ENCODE measurements around the gene SGMS1. TPM values are rescaled to one million over a fixed set of nuclear protein-coding genes. Genes with fewer than 3 reads are reported as not detected.
"Not testable (repeated sequence)": the region's sequence is repeated elsewhere in the genome, so short reads cannot be mapped to it uniquely, and the experiment has no call there.

The SGMS1 gene
- total and polyA plus RNA-seq, 2 donors, result 14.7 to 25.5 TPM

- Histone ChIP-seq H3K4me1 (ENCODE audit: control insufficient read depth in 2 of 2, insufficient read depth in 2 of 2, low read length in 2 of 2) (peaks cover 4 to 10% of the 10 kb centered on the region in 2 donors), H3K27ac (ENCODE audit: low read depth in 1 of 2, low read length in 1 of 2) (no peak overlapping the region), H3K27me3 (ENCODE audit: control insufficient read depth in 2 of 2, insufficient read depth in 1 of 2, low read length in 1 of 2) (no peaks in the 10 kb centered on the region), H3K9me3 (ENCODE audit: control insufficient read depth in 2 of 2, insufficient read depth in 1 of 2, low read length in 1 of 2) (no peaks in the 10 kb centered on the region), H3K4me3 (ENCODE audit: low read length in 2 of 2) (no peak overlapping the region), H3K36me3 (ENCODE audit: control insufficient read depth in 2 of 2, insufficient read depth in 2 of 2, low read length in 1 of 2) (no peaks in the 10 kb centered on the region)
- DNase-seq (ENCODE audit: low read depth in 6 of 9, low spot score in 9 of 9), result no peak
- WGBS, result 97% methylated on average over 4 of the region's 4 CpGs
Observed at GRCh38 chr10:50541921-50542320, 81.8 kb downstream of the SGMS1 start.

GRCh38 chr10:50541317-50541716 is 82.4 kb downstream of the SGMS1 start:
- Histone ChIP-seq H3K27ac (ENCODE audit: low read depth in 1 of 2, low read length in 1 of 2) (no peak overlapping the region), H3K36me3 (ENCODE audit: control insufficient read depth in 2 of 2, insufficient read depth in 2 of 2, low read length in 1 of 2) (no peaks in the 10 kb centered on the region), H3K9me3 (ENCODE audit: control insufficient read depth in 2 of 2, insufficient read depth in 1 of 2, low read length in 1 of 2) (no peaks in the 10 kb centered on the region), H3K4me1 (ENCODE audit: control insufficient read depth in 2 of 2, insufficient read depth in 2 of 2, low read length in 2 of 2) (peaks cover 4 to 10% of the 10 kb centered on the region in 2 donors), H3K4me3 (ENCODE audit: low read length in 2 of 2) (no peak overlapping the region), H3K27me3 (ENCODE audit: control insufficient read depth in 2 of 2, insufficient read depth in 1 of 2, low read length in 1 of 2) (no peaks in the 10 kb centered on the region)
- 97% methylated on average over 2 of the region's 2 CpGs for WGBS
- no peak for DNase-seq (ENCODE audit: low read depth in 6 of 9, low spot score in 9 of 9)

- H3K27ac ChIP-seq (ENCODE audit: low read depth in 1 of 2, low read length in 1 of 2), result no peak overlapping the region
- H3K27me3 ChIP-seq (ENCODE audit: control insufficient read depth in 2 of 2, insufficient read depth in 1 of 2, low read length in 1 of 2), result no peaks in the 10 kb centered on the region
- H3K4me3 ChIP-seq (ENCODE audit: low read length in 2 of 2), result no peak overlapping the region
- 99% methylated on average over 1 of the region's 1 CpG for WGBS
- peaks cover 4 to 10% of the 10 kb centered on the region in 2 donors for H3K4me1 ChIP-seq (ENCODE audit: control insufficient read depth in 2 of 2, insufficient read depth in 2 of 2, low read length in 2 of 2)
- DNase-seq (ENCODE audit: low read depth in 6 of 9, low spot score in 9 of 9), result no peak
- H3K36me3 ChIP-seq (ENCODE audit: control insufficient read depth in 2 of 2, insufficient read depth in 2 of 2, low read length in 1 of 2), result no peaks in the 10 kb centered on the region
- H3K9me3 ChIP-seq (ENCODE audit: control insufficient read depth in 2 of 2, insufficient read depth in 1 of 2, low read length in 1 of 2), result no peaks in the 10 kb centered on the region
Observed at GRCh38 chr10:50540826-50541122, 83.0 kb downstream of the SGMS1 start.

GRCh38 chr10:50540069-50540825 is 83.5 kb downstream of the SGMS1 start:
- no peaks in the 10 kb centered on the region for H3K9me3 ChIP-seq (ENCODE audit: control insufficient read depth in 2 of 2, insufficient read depth in 1 of 2, low read length in 1 of 2)
- no peak overlapping the region for H3K27ac ChIP-seq (ENCODE audit: low read depth in 1 of 2, low read length in 1 of 2)
- DNase-seq (ENCODE audit: low read depth in 6 of 9, low spot score in 9 of 9), result no peak
- H3K4me3 ChIP-seq (ENCODE audit: low read length in 2 of 2), result no peak overlapping the region
- no peaks in the 10 kb centered on the region for H3K27me3 ChIP-seq (ENCODE audit: control insufficient read depth in 2 of 2, insufficient read depth in 1 of 2, low read length in 1 of 2)
- H3K36me3 ChIP-seq (ENCODE audit: control insufficient read depth in 2 of 2, insufficient read depth in 2 of 2, low read length in 1 of 2), result no peaks in the 10 kb centered on the region
- H3K4me1 ChIP-seq (ENCODE audit: control insufficient read depth in 2 of 2, insufficient read depth in 2 of 2, low read length in 2 of 2), result peaks cover 4 to 7% of the 10 kb centered on the region in 2 donors
- 81% methylated on average over 3 of the region's 3 CpGs for WGBS

GRCh38 chr10:50538555-50539398 is 85.0 kb downstream of the SGMS1 start:
- WGBS, result 95% methylated on average over 7 of the region's 7 CpGs
- no peaks in the 10 kb centered on the region for H3K27me3 ChIP-seq (ENCODE audit: control insufficient read depth in 2 of 2, insufficient read depth in 1 of 2, low read length in 1 of 2)
- H3K4me3 ChIP-seq (ENCODE audit: low read length in 2 of 2), result no peak overlapping the region
- no peak for DNase-seq (ENCODE audit: low read depth in 6 of 9, low spot score in 9 of 9)
- no peaks in the 10 kb centered on the region for H3K36me3 ChIP-seq (ENCODE audit: control insufficient read depth in 2 of 2, insufficient read depth in 2 of 2, low read length in 1 of 2)
- peaks cover 0 to 4% of the 10 kb centered on the region in 2 donors for H3K4me1 ChIP-seq (ENCODE audit: control insufficient read depth in 2 of 2, insufficient read depth in 2 of 2, low read length in 2 of 2)
- no peak overlapping the region for H3K27ac ChIP-seq (ENCODE audit: low read depth in 1 of 2, low read length in 1 of 2)
- H3K9me3 ChIP-seq (ENCODE audit: control insufficient read depth in 2 of 2, insufficient read depth in 1 of 2, low read length in 1 of 2), result no peaks in the 10 kb centered on the region

GRCh38 chr10:50536617-50537240 is 87.0 kb downstream of the SGMS1 start:
- peaks cover 0 to 4% of the 10 kb centered on the region in 2 donors for H3K4me1 ChIP-seq (ENCODE audit: control insufficient read depth in 2 of 2, insufficient read depth in 2 of 2, low read length in 2 of 2)
- H3K27me3 ChIP-seq (ENCODE audit: control insufficient read depth in 2 of 2, insufficient read depth in 1 of 2, low read length in 1 of 2), result no peaks in the 10 kb centered on the region
- no peak overlapping the region for H3K4me3 ChIP-seq (ENCODE audit: low read length in 2 of 2)
- no peak overlapping the region for H3K27ac ChIP-seq (ENCODE audit: low read depth in 1 of 2, low read length in 1 of 2)
- H3K36me3 ChIP-seq (ENCODE audit: control insufficient read depth in 2 of 2, insufficient read depth in 2 of 2, low read length in 1 of 2), result no peaks in the 10 kb centered on the region
- DNase-seq (ENCODE audit: low read depth in 6 of 9, low spot score in 9 of 9), result no peak
- no peaks in the 10 kb centered on the region for H3K9me3 ChIP-seq (ENCODE audit: control insufficient read depth in 2 of 2, insufficient read depth in 1 of 2, low read length in 1 of 2)

GRCh38 chr10:50534748-50535376 is 88.9 kb downstream of the SGMS1 start:
- WGBS, result 97% methylated on average over 5 of the region's 5 CpGs
- not testable (repeated sequence) for H3K27me3 ChIP-seq (ENCODE audit: control insufficient read depth in 2 of 2, insufficient read depth in 1 of 2, low read length in 1 of 2); H3K27ac ChIP-seq (ENCODE audit: low read depth in 1 of 2, low read length in 1 of 2); H3K4me3 ChIP-seq (ENCODE audit: low read length in 2 of 2); H3K36me3 ChIP-seq (ENCODE audit: control insufficient read depth in 2 of 2, insufficient read depth in 2 of 2, low read length in 1 of 2); H3K9me3 ChIP-seq (ENCODE audit: control insufficient read depth in 2 of 2, insufficient read depth in 1 of 2, low read length in 1 of 2); H3K4me1 ChIP-seq (ENCODE audit: control insufficient read depth in 2 of 2, insufficient read depth in 2 of 2, low read length in 2 of 2); DNase-seq (ENCODE audit: low read depth in 6 of 9, low spot score in 9 of 9)

- Histone ChIP-seq H3K4me3 (ENCODE audit: low read length in 2 of 2) (no peak overlapping the region), H3K27me3 (ENCODE audit: control insufficient read depth in 2 of 2, insufficient read depth in 1 of 2, low read length in 1 of 2) (no peaks in the 10 kb centered on the region), H3K4me1 (ENCODE audit: control insufficient read depth in 2 of 2, insufficient read depth in 2 of 2, low read length in 2 of 2) (no peaks in the 10 kb centered on the region), H3K9me3 (ENCODE audit: control insufficient read depth in 2 of 2, insufficient read depth in 1 of 2, low read length in 1 of 2) (no peaks in the 10 kb centered on the region), H3K36me3 (ENCODE audit: control insufficient read depth in 2 of 2, insufficient read depth in 2 of 2, low read length in 1 of 2) (no peaks in the 10 kb centered on the region), H3K27ac (ENCODE audit: low read depth in 1 of 2, low read length in 1 of 2) (no peak overlapping the region)
- WGBS, result 95% methylated on average over 1 of the region's 1 CpG
- DNase-seq (ENCODE audit: low read depth in 6 of 9, low spot score in 9 of 9), result no peak
Observed at GRCh38 chr10:50533296-50533695, 90.5 kb downstream of the SGMS1 start.
